GM12873 (cell line): ENCODE data around the gene PDE6B.

Source experiments
- TF ChIP-seq, protein P1 (sequence below): IDR thresholded peaks from 2 replicates; pipeline ENCODE4 v1.5.1; 2012; ENCODE audit warnings: low read depth, mild to moderate bottlenecking, moderate library complexity, low read length, control low read depth; ENCODE audit not compliant: insufficient read depth; ENCODE audit errors: missing control alignments

PDE6B gene

GRCh38 chr4:675036-675882, 49.9 kb downstream of the PDE6B start:
- TF ChIP-seq, protein P1, sequence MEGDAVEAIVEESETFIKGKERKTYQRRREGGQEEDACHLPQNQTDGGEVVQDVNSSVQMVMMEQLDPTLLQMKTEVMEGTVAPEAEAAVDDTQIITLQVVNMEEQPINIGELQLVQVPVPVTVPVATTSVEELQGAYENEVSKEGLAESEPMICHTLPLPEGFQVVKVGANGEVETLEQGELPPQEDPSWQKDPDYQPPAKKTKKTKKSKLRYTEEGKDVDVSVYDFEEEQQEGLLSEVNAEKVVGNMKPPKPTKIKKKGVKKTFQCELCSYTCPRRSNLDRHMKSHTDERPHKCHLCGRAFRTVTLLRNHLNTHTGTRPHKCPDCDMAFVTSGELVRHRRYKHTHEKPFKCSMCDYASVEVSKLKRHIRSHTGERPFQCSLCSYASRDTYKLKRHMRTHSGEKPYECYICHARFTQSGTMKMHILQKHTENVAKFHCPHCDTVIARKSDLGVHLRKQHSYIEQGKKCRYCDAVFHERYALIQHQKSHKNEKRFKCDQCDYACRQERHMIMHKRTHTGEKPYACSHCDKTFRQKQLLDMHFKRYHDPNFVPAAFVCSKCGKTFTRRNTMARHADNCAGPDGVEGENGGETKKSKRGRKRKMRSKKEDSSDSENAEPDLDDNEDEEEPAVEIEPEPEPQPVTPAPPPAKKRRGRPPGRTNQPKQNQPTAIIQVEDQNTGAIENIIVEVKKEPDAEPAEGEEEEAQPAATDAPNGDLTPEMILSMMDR: no peak

DNA sequence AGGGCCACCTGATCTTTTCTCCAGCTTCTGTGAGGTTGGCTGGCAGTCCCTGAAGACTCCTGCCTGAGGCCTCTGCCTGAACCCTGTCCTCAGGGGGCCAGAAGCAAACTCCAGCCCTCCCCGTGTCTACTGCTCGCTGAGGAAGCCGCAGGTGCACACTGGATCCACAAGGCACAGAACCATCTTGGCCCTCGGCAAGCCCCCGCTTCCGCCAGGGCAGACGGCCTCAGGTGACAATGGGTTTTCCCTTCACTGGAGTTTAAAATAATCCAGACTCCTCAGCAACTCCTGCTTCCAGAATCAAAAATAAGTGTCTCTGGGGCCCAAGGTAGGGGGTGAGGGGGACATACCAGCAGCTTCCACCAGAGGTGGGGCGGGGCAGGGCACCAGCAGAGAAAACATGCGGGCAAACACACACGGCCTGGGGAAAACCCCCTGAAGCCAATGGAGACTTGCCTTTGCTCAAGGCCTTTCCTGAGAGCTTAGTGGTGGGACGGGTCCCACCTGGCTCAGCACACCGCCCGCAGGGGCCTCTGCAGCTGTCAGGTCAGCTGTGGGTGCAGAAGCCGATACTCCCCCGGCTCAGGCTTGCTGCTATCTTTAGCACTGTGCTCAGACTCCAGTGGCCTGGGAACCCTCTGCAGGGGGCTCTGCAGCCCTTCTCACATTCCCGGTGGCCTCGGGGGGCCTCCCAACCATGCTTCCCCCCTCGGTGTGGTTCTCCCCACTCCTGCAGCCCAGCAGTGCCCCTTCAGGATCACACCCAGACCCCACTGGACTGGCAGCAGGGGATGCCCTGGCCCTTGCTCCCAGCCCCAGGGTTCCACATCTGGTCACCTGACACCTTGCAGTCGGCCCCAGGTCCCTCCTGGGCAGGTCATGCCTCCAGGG, 50.9 kb downstream of the PDE6B start:
- TF ChIP-seq, protein P1: no peak

DNA sequence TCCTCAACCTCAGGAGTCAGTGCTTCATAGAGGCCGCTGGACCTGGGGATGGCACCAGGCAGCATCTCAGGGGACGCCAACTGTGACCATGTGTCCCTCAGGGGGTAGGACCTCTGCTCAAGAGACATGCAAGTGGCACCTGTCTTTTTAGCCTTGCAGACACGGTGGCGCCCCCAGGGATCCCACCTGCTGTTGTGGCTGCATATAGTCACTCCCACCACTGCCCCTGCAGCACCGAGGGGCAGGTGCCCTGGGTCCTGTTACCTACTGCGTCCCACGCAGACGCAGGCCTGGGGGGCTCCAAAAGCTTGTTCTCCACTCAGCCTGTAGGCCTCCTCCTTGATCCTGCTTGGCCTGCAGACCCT, 51.5 kb downstream of the PDE6B start:
- TF ChIP-seq, protein P1: no peak

DNA sequence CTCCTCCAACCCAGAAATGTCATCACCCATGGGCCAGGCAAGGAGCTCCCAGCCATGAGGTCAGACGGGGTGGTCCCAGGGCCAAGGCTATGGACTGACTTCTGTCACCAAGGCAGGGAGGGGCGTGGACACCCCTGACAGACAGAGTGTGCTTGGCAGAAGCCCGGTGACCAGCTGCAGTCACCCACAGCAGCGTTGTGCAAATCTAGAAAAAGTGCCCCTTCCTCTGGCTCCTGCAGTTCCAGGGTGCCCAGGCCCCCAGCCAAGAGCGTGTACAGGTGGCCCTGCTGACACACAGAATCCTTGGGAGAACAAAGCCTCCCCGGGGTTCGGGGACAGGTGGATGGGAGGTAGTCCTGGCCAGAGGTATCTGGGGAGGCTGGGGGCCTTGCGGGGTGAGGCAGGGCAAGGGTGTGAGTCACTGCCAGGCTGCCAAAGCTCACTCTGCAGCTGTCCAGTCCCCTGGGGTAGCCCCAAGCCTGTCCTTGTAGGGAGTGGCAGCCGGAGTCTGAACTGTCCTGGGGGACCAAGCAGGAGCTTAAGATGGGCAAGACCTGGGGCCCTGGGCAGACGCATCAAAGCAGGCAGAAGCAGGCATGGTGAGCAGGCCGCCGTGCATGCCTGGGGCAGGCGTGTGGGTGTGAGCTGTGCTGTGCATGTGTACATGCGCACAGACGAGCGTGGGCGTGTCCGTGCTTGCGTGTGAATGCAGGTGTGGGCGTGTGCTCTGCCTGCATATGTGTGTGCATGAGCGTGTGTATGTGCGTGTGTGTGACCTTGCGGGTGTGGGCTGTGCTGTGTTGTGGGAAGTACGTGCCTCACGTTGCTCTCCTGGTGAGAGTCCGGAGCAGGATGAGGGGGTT, 52.3 kb downstream of the PDE6B start:
- TF ChIP-seq, protein P1: no peak

DNA sequence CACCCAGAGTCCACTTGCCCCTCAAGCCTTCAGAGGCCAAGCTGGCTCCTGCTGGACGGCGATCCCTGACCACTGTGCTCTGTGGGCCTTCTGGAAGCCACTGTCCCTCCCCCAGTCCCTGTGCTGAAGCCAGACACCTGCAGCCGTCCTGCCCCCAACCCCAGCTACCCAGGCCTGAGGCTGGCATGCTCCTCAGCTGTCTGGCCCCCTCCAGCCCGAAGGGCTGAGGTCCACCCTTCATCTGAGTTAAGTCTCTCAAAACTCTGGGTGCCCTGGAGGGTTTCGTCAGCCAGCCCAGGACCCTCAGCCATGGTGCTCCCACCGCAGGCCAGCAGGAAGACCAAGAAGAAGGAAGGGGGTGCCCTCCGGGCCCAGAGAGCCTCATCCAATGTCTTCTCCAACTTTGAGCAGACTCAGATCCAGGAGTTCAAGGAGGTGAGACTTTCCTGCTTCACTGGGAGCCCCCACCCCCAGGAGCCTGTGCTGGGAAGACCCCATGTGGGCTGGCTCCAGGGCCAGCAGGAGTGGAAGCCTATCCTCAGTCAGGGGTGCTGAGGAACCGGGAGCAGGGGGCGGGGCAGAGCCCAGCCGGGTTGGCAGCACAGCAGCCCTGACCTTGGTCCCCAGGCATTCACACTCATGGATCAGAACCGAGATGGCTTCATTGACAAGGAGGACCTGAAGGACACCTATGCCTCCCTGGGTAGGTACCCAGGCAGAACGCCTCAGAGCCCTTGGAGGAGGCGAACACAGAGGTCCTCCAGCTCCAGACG, 53.1 kb downstream of the PDE6B start:
- TF ChIP-seq, protein P1: no peak

- TF ChIP-seq, protein P1: no peak
Observed at GRCh38 chr4:679104-679481, 53.7 kb downstream of the PDE6B start.
